Measurements from ENCODE around the gene ISL1. TPM values are rescaled to one million over a fixed set of nuclear protein-coding genes. Genes with fewer than 3 reads are reported as not detected.

The ISL1 gene
- total and polyA plus RNA-seq, 2 of the 4 experiments (the other 2 are of a cell fraction): under 0.01 TPM; not detected in 1

GRCh38 chr5:51375084-51375483 is 8.2 kb upstream of the ISL1 start:
- H3K4me3 ChIP-seq (ENCODE audit: insufficient read depth, low read depth, low read length): no peak overlapping the region
- no peak overlapping the region for H3K18ac ChIP-seq (ENCODE audit: low read depth, low read length)
- no peak overlapping the region for H2AK5ac ChIP-seq (ENCODE audit: low read depth, low read length)
- no peak overlapping the region for H2BK120ac ChIP-seq (ENCODE audit: low read depth, low read length)
- H2BK5ac ChIP-seq (ENCODE audit: low read depth, low read length, poor library complexity, severe bottlenecking): no peak overlapping the region
- H3K27ac ChIP-seq (ENCODE audit: insufficient read depth, low read length): no peak overlapping the region
- ChIA-PET POLR2A (ENCODE audit: unreplicated experiment) (no interaction called here), CTCF (no interaction called here)
- no peak overlapping the region for H4K5ac ChIP-seq (ENCODE audit: low read depth, low read length)
- no peaks in the 10 kb centered on the region for H3K4me1 ChIP-seq (ENCODE audit: control insufficient read depth, insufficient read depth, low read length)
- H4K8ac ChIP-seq (ENCODE audit: low read depth in 2 of 2, low read length in 2 of 2): no peak overlapping the region
- no CpG with 5 or more reads among the region's 7 CpGs for WGBS, 2 experiments (ENCODE audit: extremely low coverage in 2 of 2, insufficient read length in 1 of 2)
- H2AFZ ChIP-seq (replicated peaks; ENCODE audit: low read length, poor library complexity): no peak overlapping the region
- no peaks in the 10 kb centered on the region for H3K36me3 ChIP-seq (ENCODE audit: control insufficient read depth, insufficient read depth, low read length)
- H3K9ac ChIP-seq (ENCODE audit: low read depth, low read length): no peak overlapping the region
- no peak for TF ChIP-seq BHLHE40 (IDR thresholded peaks at IDR 0.05; ENCODE audit: low read depth, low read length)
- no peak for TF ChIP-seq RCOR1 (IDR thresholded peaks at IDR 0.05; ENCODE audit: insufficient replicate concordance, low read length)
- no peak for TF ChIP-seq SMC3 (IDR thresholded peaks at IDR 0.05; ENCODE audit: low read depth, low read length)
- no peak for TF ChIP-seq ELK1 (IDR thresholded peaks at IDR 0.05; ENCODE audit: borderline replicate concordance, low read depth, low read length)
- no peak for TF ChIP-seq MAFK (IDR thresholded peaks at IDR 0.05; ENCODE audit: low read depth, low read length)
- TF ChIP-seq RAD21 (IDR thresholded peaks at IDR 0.05; ENCODE audit: low read length): no peak
- no peak for TF ChIP-seq MXI1 (IDR thresholded peaks at IDR 0.05; ENCODE audit: borderline replicate concordance, low read depth, low read length)
- TF ChIP-seq CTCF (conservative IDR thresholded peaks at IDR 0.05; ENCODE audit: low read depth, low read length): no peak
- no peak for TF ChIP-seq FOS (IDR thresholded peaks at IDR 0.05; ENCODE audit: low read depth, low read length)
- H3K56ac ChIP-seq (ENCODE audit: extremely low read depth, insufficient read depth, low read length): no peak overlapping the region
- no TSS peak for BruUV-seq (replicated peaks)
- in situ Hi-C loops (cut with MboI; ENCODE audit: low sequenced_read_pairs) (loop anchor here (25.0 kb wide), 1 partner anchor 1287 kb away; no protein-coding TSS in a partner anchor), intact Hi-C loops (cut with micrococcal nuclease) (loop anchor here (5.0 kb wide), 1 partner anchor 982 kb away; no protein-coding TSS in a partner anchor), dilution Hi-C loops (cut with HindIII; ENCODE audit: low sequenced_read_pairs, unreplicated experiment) (no loop called here)
- H3K14ac ChIP-seq (replicated peaks; ENCODE audit: low read depth, low read length): no peak overlapping the region
- H3K4me2 ChIP-seq (ENCODE audit: low read depth, low read length): no peak overlapping the region
- H3K9me3 ChIP-seq (ENCODE audit: control insufficient read depth, insufficient read depth, low read length): no peaks in the 10 kb centered on the region; the same call in 1 of the 2 replicates
- ATAC-seq (ENCODE audit: low read depth): no peak
- DNase-seq: no peak
- H3K23ac ChIP-seq (ENCODE audit: low read depth, low read length): no peak overlapping the region
- H4K20me1 ChIP-seq (ENCODE audit: insufficient read depth, low read length): no peaks in the 10 kb centered on the region
- H3K4ac ChIP-seq (ENCODE audit: low read depth, low read length): no peak overlapping the region
- peaks cover 30% of the 10 kb centered on the region for H3K27me3 ChIP-seq (ENCODE audit: control insufficient read depth, insufficient read depth, low read length)
- H2BK15ac ChIP-seq (ENCODE audit: low read depth, low read length): no peak overlapping the region
- no peaks in the 10 kb centered on the region for H3K79me1 ChIP-seq (ENCODE audit: low read depth in 1 of 2, low read length in 2 of 2)
- H4K91ac ChIP-seq (ENCODE audit: insufficient read depth, low read depth, low read length): no peak overlapping the region
- H3K9me1 ChIP-seq (ENCODE audit: insufficient read depth, low read length): no peaks in the 10 kb centered on the region
- no peak overlapping the region for H2AK9ac ChIP-seq (replicated peaks; ENCODE audit: low read depth, low read length, poor library complexity)
- H2BK20ac ChIP-seq (ENCODE audit: low read depth, low read length): no peak overlapping the region
